SU-DHL-6 (cell line): ENCODE results near the gene TBL2.
"Not testable (repeated sequence)": the region's sequence is repeated elsewhere in the genome, so short reads cannot be mapped to it uniquely, and the experiment has no call there.

ENCODE experiments used
- H2AFZ ChIP-seq: fragments of 200-600 bp; sonication (generic); 2 replicates; pipeline ENCODE4 v1.6.1; 2014; ENCODE audit warnings: low read depth, mild to moderate bottlenecking, moderate library complexity, mixed read lengths, antibody characterized with exemption, low read length; ENCODE audit not compliant: severe bottlenecking
- H3F3A ChIP-seq: fragments of 200-600 bp; shearing (Covaris generic); 2 replicates; pipeline ENCODE4 v1.6.0; 2016; ENCODE audit warnings: antibody characterized with exemption, mild to moderate bottlenecking; ENCODE audit not compliant: insufficient read depth
- H3K27ac ChIP-seq: fragments of 200-600 bp; sonication (generic); 2 replicates; pipeline ENCODE4 v1.5.1; 2016; ENCODE audit warnings: low read depth, mild to moderate bottlenecking, low read length, moderate library complexity, mixed read lengths
- H3K27me3 ChIP-seq: fragments of 200-600 bp; sonication (generic), shearing (Covaris generic); 2 replicates; pipeline ENCODE4 v1.6.0; 2014; ENCODE audit warnings: mild to moderate bottlenecking, low read length
- H3K36me3 ChIP-seq: fragments of 200-600 bp; sonication (generic); 2 replicates; pipeline ENCODE4 v1.6.1; 2014; ENCODE audit warnings: mild to moderate bottlenecking, low read length, mixed read lengths
- H3K4me2 ChIP-seq: fragments of 300-600, 200-600 bp; shearing (Covaris generic), sonication (generic); 2 replicates; pipeline ENCODE4 v1.6.0; 2014; ENCODE audit warnings: low read length, low read depth, mild to moderate bottlenecking; ENCODE audit not compliant: poor library complexity, severe bottlenecking
- H3K4me3 ChIP-seq: fragments of 200-600 bp; sonication (generic); 2 replicates; pipeline ENCODE4 v1.5.1; 2014; ENCODE audit warnings: antibody characterized with exemption, low read length, mild to moderate bottlenecking, mixed read lengths; ENCODE audit not compliant: insufficient read depth, poor library complexity, severe bottlenecking
- H3K79me2 ChIP-seq: fragments of 200-600 bp; sonication (generic); 2 replicates; pipeline ENCODE4 v1.6.1; 2014; ENCODE audit warnings: mild to moderate bottlenecking, low read length, moderate library complexity; ENCODE audit not compliant: insufficient read depth
- H3K9ac ChIP-seq: fragments of 200-600 bp; sonication (generic); 2 replicates; pipeline ENCODE4 v1.7.0; 2014; ENCODE audit warnings: mild to moderate bottlenecking, low read length
- H3K9me2 ChIP-seq: fragments of 200-600 bp; sonication (generic); replicated peaks from 2 replicates; pipeline ENCODE4 v1.6.1; 2014; ENCODE audit warnings: low read length; ENCODE audit not compliant: insufficient read depth
- H3K9me3 ChIP-seq: fragments of 200-600 bp; sonication (generic); 2 replicates; pipeline ENCODE4 v1.6.1; 2014; ENCODE audit warnings: low read length, mixed read lengths; ENCODE audit not compliant: insufficient read depth
- H4K20me1 ChIP-seq: fragments of 200-600 bp; sonication (generic); 2 replicates; pipeline ENCODE4 v1.6.1; 2014; ENCODE audit warnings: low read depth, mild to moderate bottlenecking, antibody characterized with exemption, low read length, moderate library complexity, mixed read lengths
- CTCF ChIP-seq: fragments of 200-600 bp; sonication (generic); IDR thresholded peaks from one replicate; pipeline ENCODE4 v1.5.1; 2017; ENCODE audit warnings: antibody characterized with exemption, mild to moderate bottlenecking, low read length, moderate library complexity; ENCODE audit not compliant: insufficient read depth, poor library complexity, severe bottlenecking
- EZH2phosphoT487 ChIP-seq: fragments of 200-600 bp; sonication (generic), shearing (Covaris generic); conservative IDR thresholded peaks from 2 replicates; pipeline ENCODE4 v1.6.1; 2018; ENCODE audit warnings: mild to moderate bottlenecking, antibody characterized with exemption, low read length, moderate library complexity, mixed read lengths

TBL2 gene

GRCh38 chr7:73611017-73611555 lies 32.7 kb upstream of the TBL2 start:
- Histone ChIP-seq H3K9me2 (no peaks in the 10 kb centered on the region), H3K4me3 (no peak overlapping the region), H3K4me2 (no peak overlapping the region), H3K27me3 (no peaks in the 10 kb centered on the region), H3K79me2 (no peaks in the 10 kb centered on the region), H3K36me3 (no peaks in the 10 kb centered on the region), H3K9ac (no peak overlapping the region), H4K20me1 (no peaks in the 10 kb centered on the region), H3K9me3 (no peaks in the 10 kb centered on the region), H3K27ac (no peak overlapping the region), H3F3A (no peaks in the 10 kb centered on the region), H2AFZ (no peak overlapping the region)
- no peak for TF ChIP-seq CTCF
- no peak for TF ChIP-seq EZH2phosphoT487

- Histone ChIP-seq H3K79me2 (no peaks in the 10 kb centered on the region), H2AFZ (no peak overlapping the region), H3K9ac (no peak overlapping the region), H3K4me2 (no peak overlapping the region), H3K36me3 (no peaks in the 10 kb centered on the region), H3K9me3 (no peaks in the 10 kb centered on the region), H3K27me3 (no peaks in the 10 kb centered on the region), H4K20me1 (no peaks in the 10 kb centered on the region), H3K27ac (no peak overlapping the region), H3K9me2 (no peaks in the 10 kb centered on the region), H3K4me3 (no peak overlapping the region), H3F3A (no peaks in the 10 kb centered on the region)
- TF ChIP-seq EZH2phosphoT487 (no peak), CTCF (no peak)
Measured at GRCh38 chr7:73610105-73610504, 31.7 kb upstream of the TBL2 start.

- H3K79me2 ChIP-seq, H3K9me2 ChIP-seq, H3K4me3 ChIP-seq, H2AFZ ChIP-seq, H3K9ac ChIP-seq, H4K20me1 ChIP-seq, H3K27ac ChIP-seq, H3K36me3 ChIP-seq, H3F3A ChIP-seq, H3K4me2 ChIP-seq, H3K27me3 ChIP-seq, H3K9me3 ChIP-seq: not testable (repeated sequence)
Measured at GRCh38 chr7:73607692-73607983, 29.3 kb upstream of the TBL2 start.

- no peaks in the 10 kb centered on the region for H3K79me2 ChIP-seq
Measured at GRCh38 chr7:73606801-73607691, 28.7 kb upstream of the TBL2 start.

More at GRCh38 chr7:73606801-73607691, 28.7 kb upstream of the TBL2 start:
- no peaks in the 10 kb centered on the region for H3K9me2 ChIP-seq
- TF ChIP-seq EZH2phosphoT487 (no peak), CTCF (peak; percentile 98)
- H3K36me3 ChIP-seq: no peaks in the 10 kb centered on the region
- no peaks in the 10 kb centered on the region for H3K27me3 ChIP-seq
- H3K9me3 ChIP-seq: no peaks in the 10 kb centered on the region
- no peaks in the 10 kb centered on the region for H4K20me1 ChIP-seq
- H3K4me3 ChIP-seq: no peak overlapping the region
- no peaks in the 10 kb centered on the region for H3F3A ChIP-seq
- no peak overlapping the region for H2AFZ ChIP-seq
- no peak overlapping the region for H3K27ac ChIP-seq
- H3K4me2 ChIP-seq: no peak overlapping the region
- H3K9ac ChIP-seq: no peak overlapping the region
